Astrocyte of the spinal cord (primary cell): ENCODE data around the gene SLC7A6.

Experiments
- DNase-seq: peaks from one replicate; pipeline ENCODE4 v3.0.0; 2011; ENCODE audit warnings: low read depth, low spot score
- H3K4me3 ChIP-seq: 2 replicates; pipeline ENCODE4 v1.5.1; 2011; ENCODE audit warnings: low read depth, mild to moderate bottlenecking, low read length, moderate library complexity
- CTCF ChIP-seq: IDR thresholded peaks from 2 replicates; pipeline ENCODE4 v1.5.1; 2012; ENCODE audit warnings: low read depth, mild to moderate bottlenecking, low read length, inconsistent platforms
- in situ Hi-C: cut with HindIII; loops from 2 replicates; pipeline ENCODE4 v1.10.0; 2017; ENCODE audit warnings: low sequenced_read_pairs

SLC7A6 gene

DNA sequence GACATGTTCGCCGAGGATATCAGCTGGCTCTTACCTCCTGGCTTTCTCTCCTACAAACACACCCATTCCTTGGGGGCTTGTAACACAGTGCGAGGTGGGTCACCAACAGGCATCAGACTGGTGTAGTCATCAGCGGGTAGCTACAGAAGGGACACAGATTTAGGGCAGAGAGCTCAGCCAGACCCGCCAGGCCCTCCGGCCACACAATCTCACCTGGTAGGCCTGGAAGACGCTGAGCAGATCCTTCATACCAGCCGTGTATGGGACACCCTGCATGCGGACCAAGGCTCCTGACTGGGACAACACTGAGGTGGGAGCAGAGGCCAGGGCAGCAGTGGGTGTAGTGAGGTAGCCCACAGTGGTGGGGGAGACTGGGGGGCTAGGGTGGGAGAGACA, 34.2 kb upstream of the SLC7A6 start:
- TF ChIP-seq CTCF = no peak
- no peak for DNase-seq
- in situ Hi-C loops = no loop called here
- H3K4me3 ChIP-seq = no peak overlapping the region

DNA sequence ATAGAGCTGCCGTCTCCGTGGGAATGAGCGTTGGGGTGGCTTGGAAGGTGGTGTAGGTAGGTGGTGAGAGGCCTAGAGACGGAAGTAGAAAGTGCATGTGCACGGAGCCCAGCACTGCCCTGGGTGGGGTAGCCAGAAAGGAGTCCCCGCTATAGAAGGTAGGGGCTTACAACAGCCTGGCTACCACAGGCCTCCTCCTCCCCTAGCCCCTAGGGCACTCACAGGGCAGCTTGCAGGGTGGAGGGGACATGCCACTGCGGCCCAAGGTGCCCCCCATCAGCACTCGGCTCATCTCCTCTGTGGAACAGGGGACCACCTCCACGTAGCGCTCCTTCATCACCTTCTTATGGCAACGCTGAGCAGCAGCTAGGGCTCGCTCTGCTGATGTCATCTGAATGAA, 33.4 kb upstream of the SLC7A6 start:
- no peak for TF ChIP-seq CTCF
- in situ Hi-C loops = no loop called here
- DNase-seq = no peak
- H3K4me3 ChIP-seq = no peak overlapping the region

DNA sequence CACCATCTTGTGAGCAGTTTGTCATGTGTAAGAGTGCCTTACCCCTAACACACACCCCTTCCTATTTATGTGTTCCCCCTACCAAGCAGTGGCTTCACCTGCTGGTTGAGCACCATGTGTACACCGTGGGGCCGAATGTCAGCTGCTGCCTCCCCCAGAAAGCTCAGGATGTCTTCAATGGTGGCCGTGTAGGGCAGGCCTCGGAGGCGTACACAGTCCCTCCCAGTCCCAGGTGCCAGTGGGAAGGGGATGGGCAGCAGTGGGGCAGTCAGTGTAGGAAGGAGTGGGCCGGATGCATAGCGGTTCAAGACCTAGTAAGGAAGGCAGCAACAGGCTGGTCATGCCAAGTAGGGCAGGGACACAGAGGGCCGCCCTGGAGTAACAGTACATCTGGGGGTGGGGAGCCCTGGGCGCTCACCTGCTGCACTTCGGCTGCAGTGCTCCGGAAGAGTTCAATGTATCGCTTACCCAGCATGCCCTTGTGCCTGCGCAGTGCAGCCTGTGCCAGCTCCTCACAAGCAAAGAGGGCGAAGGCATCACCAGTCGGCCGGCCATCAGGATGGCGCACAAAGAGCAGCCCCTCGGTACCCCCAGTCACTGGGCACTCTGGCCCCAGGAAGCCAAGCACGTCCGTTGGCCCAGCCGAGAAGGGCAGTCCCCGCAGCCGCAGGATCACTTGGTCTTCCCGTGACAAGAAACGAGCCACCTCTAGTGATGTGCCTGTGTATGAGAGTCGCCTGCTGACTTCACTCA, 32.8 kb upstream of the SLC7A6 start:
- no peak for DNase-seq
- TF ChIP-seq CTCF = no peak
- in situ Hi-C loops = no loop called here
- no peak overlapping the region for H3K4me3 ChIP-seq

- no peak for TF ChIP-seq CTCF
- in situ Hi-C loops = no loop called here
- DNase-seq = no peak
- H3K4me3 ChIP-seq = no peak overlapping the region
Observed at GRCh38 chr16:68232335-68232734, 32.0 kb upstream of the SLC7A6 start.

- no peak for DNase-seq
- no peak for TF ChIP-seq CTCF
- H3K4me3 ChIP-seq = no peak overlapping the region
- in situ Hi-C loops = no loop called here
Observed at GRCh38 chr16:68233085-68233834, 31.1 kb upstream of the SLC7A6 start.

DNA sequence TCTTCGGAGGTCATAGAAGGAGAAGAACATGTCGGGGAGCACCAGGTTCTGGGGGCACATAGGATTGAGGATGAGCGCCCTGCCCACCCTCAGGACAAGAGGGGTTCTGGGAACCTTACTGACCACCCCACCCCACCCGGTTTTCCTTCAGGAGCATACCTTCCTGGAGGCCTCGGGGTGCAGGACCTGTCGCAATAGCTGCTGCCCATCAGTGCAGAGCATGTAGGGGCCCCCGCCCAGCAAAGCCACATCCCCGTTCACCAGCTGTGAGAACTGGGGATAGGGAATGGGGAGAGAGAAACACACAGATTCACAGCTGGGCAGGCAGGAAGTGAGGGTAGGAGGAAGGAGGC, 30.5 kb upstream of the SLC7A6 start:
- H3K4me3 ChIP-seq = no peak overlapping the region
- in situ Hi-C loops = no loop called here
- TF ChIP-seq CTCF = no peak
- no peak for DNase-seq
